Measurements from ENCODE around the gene CPNE2.

Gene CPNE2

GRCh38 chr16:57178793-57179212 is 86.4 kb downstream of the CPNE2 start:
- DNase-seq: no peak
- H3K36me3 ChIP-seq (replicated peaks): no peaks in the 10 kb centered on the region
- no peak overlapping the region for H3K4me3 ChIP-seq (ENCODE audit: low read depth, low read length)
- no peaks in the 10 kb centered on the region for H3K27me3 ChIP-seq (replicated peaks)
- H3K27ac ChIP-seq: no peak overlapping the region
- in situ Hi-C loops (cut with HindIII; ENCODE audit: low pct_ligation_motif_present, low sequenced_read_pairs): no loop called here
- TF ChIP-seq CTCF (IDR thresholded peaks at IDR 0.05; ENCODE audit: low read depth, low read length, missing control alignments): no peak

GRCh38 chr16:57179215-57179828 is 86.9 kb downstream of the CPNE2 start:
- H3K27me3 ChIP-seq (replicated peaks): no peaks in the 10 kb centered on the region
- DNase-seq: no peak
- in situ Hi-C loops (cut with HindIII; ENCODE audit: low pct_ligation_motif_present, low sequenced_read_pairs): no loop called here
- H3K4me3 ChIP-seq (ENCODE audit: low read depth, low read length): no peak overlapping the region
- H3K36me3 ChIP-seq (replicated peaks): no peaks in the 10 kb centered on the region
- TF ChIP-seq CTCF (IDR thresholded peaks at IDR 0.05; ENCODE audit: low read depth, low read length, missing control alignments): no peak
- no peak overlapping the region for H3K27ac ChIP-seq

GRCh38 chr16:57184113-57184512 is 91.7 kb downstream of the CPNE2 start:
- in situ Hi-C loops (cut with HindIII; ENCODE audit: low pct_ligation_motif_present, low sequenced_read_pairs): no loop called here
- Histone ChIP-seq H3K27me3 (replicated peaks) (no peaks in the 10 kb centered on the region), H3K4me3 (ENCODE audit: low read depth, low read length) (no peak overlapping the region), H3K36me3 (replicated peaks) (no peaks in the 10 kb centered on the region), H3K27ac (no peak overlapping the region)
- TF ChIP-seq CTCF (IDR thresholded peaks at IDR 0.05; ENCODE audit: low read depth, low read length, missing control alignments): no peak
- DNase-seq: no peak

- TF ChIP-seq CTCF (IDR thresholded peaks at IDR 0.05; ENCODE audit: low read depth, low read length, missing control alignments): no peak
- Histone ChIP-seq H3K4me3 (ENCODE audit: low read depth, low read length) (peak overlapping the region; percentile 89), H3K36me3 (replicated peaks) (no peaks in the 10 kb centered on the region), H3K27me3 (replicated peaks) (no peaks in the 10 kb centered on the region), H3K27ac (peak overlapping the region; percentile 80)
- in situ Hi-C loops (cut with HindIII; ENCODE audit: low pct_ligation_motif_present, low sequenced_read_pairs): no loop called here
- no peak for DNase-seq
Measured at GRCh38 chr16:57184887-57185445, 92.6 kb downstream of the CPNE2 start.

GRCh38 chr16:57185446-57185944 is 93.1 kb downstream of the CPNE2 start:
- Histone ChIP-seq H3K27me3 (replicated peaks) (no peaks in the 10 kb centered on the region), H3K36me3 (replicated peaks) (no peaks in the 10 kb centered on the region), H3K27ac (peak overlapping the region; percentile 80), H3K4me3 (ENCODE audit: low read depth, low read length) (peak overlapping the region; percentile 89)
- TF ChIP-seq CTCF (IDR thresholded peaks at IDR 0.05; ENCODE audit: low read depth, low read length, missing control alignments): no peak
- DNase-seq: peak; percentile 47
- in situ Hi-C loops (cut with HindIII; ENCODE audit: low pct_ligation_motif_present, low sequenced_read_pairs): no loop called here

Measured in brain microvascular endothelial cell (primary cell).